GM20000 (cell line): Measurements from ENCODE around the gene PIK3R3.

Experiments
- DNase-seq: peaks from one replicate; pipeline ENCODE4 v3.0.0; 2012; ENCODE audit warnings: low spot score
- TF ChIP-seq, protein P1 (sequence below): IDR thresholded peaks from 2 replicates; pipeline ENCODE4 v1.5.1; 2012; ENCODE audit warnings: mild to moderate bottlenecking, control low read depth; ENCODE audit errors: extremely low read depth, missing control alignments

PIK3R3 gene

DNA sequence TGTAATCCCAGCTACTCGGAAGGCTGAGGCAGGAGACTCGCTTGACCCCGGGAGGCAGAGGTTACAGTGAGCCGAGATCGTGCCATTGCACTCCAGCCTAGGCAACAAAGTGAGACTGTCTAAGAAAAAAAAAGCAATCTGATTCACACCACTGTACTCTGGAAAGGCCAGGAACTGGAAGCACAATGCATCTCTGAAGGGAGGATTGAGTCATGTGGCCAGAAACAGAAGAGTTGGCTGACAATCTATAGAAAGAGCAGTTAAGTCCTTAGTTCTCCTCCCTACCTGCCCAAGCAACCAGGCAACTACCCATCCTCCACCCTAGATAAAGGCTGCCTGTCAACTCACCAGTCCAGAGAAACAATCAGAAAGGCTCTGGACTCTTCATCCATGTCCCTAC is 45.9 kb downstream of the PIK3R3 start:
- no peak for DNase-seq
- TF ChIP-seq, protein P1, sequence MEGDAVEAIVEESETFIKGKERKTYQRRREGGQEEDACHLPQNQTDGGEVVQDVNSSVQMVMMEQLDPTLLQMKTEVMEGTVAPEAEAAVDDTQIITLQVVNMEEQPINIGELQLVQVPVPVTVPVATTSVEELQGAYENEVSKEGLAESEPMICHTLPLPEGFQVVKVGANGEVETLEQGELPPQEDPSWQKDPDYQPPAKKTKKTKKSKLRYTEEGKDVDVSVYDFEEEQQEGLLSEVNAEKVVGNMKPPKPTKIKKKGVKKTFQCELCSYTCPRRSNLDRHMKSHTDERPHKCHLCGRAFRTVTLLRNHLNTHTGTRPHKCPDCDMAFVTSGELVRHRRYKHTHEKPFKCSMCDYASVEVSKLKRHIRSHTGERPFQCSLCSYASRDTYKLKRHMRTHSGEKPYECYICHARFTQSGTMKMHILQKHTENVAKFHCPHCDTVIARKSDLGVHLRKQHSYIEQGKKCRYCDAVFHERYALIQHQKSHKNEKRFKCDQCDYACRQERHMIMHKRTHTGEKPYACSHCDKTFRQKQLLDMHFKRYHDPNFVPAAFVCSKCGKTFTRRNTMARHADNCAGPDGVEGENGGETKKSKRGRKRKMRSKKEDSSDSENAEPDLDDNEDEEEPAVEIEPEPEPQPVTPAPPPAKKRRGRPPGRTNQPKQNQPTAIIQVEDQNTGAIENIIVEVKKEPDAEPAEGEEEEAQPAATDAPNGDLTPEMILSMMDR = no peak

DNA sequence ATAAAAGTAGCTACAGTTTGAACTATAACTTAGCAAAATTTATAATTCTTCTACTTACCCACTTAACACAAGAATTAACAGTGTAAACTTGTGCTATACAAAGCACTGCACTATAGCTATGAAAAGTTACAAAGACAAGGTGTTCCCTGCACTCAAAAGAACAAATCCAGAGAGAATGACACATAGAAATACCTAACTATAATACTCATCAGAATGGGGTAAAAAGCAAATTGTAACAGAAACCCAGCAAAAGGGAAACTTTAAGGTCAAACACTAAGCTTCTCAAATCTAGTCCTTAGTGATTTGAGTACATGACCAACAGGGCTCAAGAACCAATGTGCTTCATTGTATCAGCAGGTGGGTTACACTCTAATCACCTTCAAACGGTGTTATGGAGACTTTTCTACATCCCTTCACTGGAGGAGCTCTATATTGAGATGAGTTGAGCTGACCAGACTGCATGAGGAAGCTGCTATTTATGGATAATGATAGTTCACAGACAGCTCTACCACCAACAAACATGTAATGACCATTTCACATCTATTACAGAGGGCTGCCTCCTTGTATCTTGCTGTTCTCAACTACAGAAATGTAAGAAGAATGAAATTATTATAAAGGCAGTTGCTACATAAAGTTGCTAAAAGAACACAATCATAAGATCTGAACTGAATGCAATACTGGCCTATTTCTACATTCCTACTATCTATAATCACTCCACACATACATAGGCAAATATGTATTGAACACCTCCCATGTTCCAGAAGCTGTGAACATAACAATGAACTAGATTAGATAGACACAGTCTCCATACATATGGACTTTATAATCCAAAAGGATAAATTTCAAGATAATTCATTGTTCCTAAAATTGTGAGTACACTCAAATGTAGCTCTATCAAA is 47.6 kb downstream of the PIK3R3 start:
- TF ChIP-seq, protein P1 = no peak
- no peak for DNase-seq

DNA sequence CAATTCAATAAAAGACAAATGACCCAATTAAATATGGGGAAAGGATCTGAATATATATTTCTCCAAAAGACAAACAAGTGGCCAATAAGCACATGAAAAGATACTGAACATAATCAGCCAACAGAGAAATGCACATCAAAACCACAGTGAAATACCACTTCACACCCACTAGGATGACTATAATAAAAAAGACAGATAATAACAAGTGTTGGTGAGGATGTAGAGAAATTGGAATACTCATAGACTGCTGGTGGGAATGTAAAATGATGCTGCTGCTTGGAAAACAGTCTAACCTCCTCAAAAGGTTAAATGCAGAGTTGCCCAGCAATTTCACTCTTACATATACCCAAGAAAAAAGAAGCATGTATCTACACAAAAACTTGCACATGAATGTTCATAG is 48.9 kb downstream of the PIK3R3 start:
- DNase-seq = no peak
- TF ChIP-seq, protein P1 = no peak

DNA sequence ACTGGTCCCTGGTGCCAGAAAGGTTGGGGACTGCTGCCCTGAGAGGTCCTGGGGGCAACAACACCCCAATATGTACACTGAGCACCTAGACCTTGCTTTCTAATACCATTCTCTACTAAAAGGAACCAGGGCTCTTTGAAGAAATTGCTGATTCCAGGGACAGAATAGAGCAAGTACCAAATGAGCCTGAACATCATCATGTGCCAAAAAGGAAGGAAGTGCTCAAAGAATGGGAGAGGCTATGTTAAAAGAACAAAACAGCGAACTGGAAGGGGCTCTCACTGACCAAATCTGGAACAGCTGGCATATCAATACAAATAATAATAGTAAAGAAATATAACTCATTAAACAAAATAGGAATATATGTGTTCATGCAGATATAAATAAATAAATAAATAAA is 50.8 kb downstream of the PIK3R3 start:
- no peak for DNase-seq
- TF ChIP-seq, protein P1 = no peak

DNA sequence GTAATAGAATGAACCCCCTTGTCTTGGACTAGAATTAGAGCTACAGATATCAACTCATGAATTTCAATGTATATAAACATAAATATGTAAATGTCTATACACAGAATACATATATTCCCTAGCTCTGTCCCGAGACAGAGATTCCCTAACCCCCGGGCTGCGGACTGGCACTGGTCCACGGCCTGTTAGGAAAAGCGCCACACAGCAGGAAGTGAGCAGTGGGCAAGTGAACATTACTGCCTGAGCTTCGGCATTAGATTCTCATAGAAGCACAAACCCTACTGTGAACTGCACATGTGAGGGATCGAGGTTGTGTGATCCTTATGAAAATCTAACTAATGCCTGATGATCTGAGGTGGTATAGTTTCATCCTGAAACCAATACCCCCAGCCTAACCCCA is 51.2 kb downstream of the PIK3R3 start:
- DNase-seq = no peak
- TF ChIP-seq, protein P1 = no peak

DNA sequence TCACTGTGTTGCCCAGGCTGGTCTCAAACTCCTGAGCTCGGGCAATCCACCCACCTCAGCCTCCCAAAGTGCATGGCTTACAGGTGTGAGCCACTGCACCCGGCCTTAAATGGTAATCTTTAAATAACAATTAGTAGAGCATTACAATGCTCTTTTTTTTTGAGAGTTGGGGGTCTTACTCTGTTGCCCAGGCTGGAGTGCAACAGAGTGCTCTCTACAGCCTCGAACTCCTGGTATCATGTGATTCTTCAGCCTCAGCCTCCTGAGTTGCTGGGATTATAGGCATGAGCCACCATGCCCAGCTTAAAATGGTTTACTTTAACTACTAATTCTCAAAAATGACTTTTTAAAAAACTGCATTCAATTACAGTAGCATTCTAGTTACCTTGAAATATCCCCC is 52.2 kb downstream of the PIK3R3 start:
- DNase-seq = no peak
- TF ChIP-seq, protein P1 = no peak

DNA sequence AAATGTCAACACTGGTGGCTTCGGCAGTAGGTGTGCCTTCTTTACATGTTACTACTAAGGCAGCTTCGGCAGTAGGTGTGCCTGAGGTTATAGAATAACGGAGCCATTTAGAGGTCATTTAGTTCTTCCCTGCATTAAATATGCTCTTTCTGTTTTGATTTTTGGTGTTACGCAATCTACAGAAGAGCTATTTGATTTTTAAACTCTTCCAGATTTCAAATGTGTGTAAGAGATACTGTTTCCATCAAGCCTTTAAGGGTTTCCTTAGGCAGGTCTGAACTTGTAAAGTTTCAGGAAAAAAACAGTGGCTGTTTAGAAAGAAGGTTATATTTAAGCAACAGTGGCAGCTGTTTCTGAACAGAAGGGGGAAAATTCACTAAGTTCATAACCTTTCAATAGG is 54.8 kb downstream of the PIK3R3 start:
- DNase-seq = no peak
- TF ChIP-seq, protein P1 = no peak
